ENCODE data around the gene SLC35B2. TPM values are rescaled to one million over a fixed set of nuclear protein-coding genes. Genes with fewer than 3 reads are reported as not detected.

Gene SLC35B2
- polyA plus RNA-seq, 3 donors = 17.4 to 54.0 (median 30.6) TPM

DNA sequence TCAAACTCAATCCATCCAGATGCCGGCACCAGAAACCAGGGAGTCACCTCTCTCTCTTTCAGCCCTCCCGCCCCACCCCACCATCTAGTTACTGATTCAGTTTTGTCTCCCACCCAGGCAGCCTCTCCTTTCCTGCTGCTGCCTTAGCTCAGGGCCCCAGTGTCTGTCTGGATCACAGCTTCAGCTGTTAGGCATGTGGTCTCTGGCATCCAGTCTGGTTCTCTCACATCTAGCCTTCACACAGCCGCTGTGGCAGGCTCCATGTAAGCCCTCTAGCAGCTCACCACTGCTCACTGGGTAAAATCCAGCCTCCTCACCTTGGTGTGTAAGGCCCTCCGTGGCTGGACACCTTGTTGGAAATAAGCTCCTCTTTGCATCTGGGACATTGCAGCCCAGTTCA is 34.5 kb upstream of the SLC35B2 start:
- no peak for TF ChIP-seq CTCF (IDR thresholded peaks at IDR 0.05)
- Histone ChIP-seq H2AFZ (ENCODE audit: insufficient read depth, low read depth, low read length, poor library complexity, severe bottlenecking) (no peak overlapping the region), H3K4me1 (ENCODE audit: control insufficient read depth in 1 of 2, insufficient read depth in 2 of 2, low read length in 2 of 2) (peaks cover 0 to 1% of the 10 kb centered on the region in 2 donors), H3K27me3 (ENCODE audit: control insufficient read depth in 2 of 2, insufficient read depth in 2 of 2, low read length in 2 of 2) (peaks cover 15 to 34% of the 10 kb centered on the region in 2 donors), H3K4me2 (replicated peaks; ENCODE audit: extremely low read depth, low read length, poor library complexity, severe bottlenecking) (no peak overlapping the region), H3K27ac (ENCODE audit: low read depth in 1 of 2, low read length in 2 of 2) (no peak overlapping the region), H3K9ac (ENCODE audit: insufficient read depth, low read length, poor library complexity, severe bottlenecking) (no peak overlapping the region), H4K20me1 (ENCODE audit: insufficient read depth, low read length) (no peaks in the 10 kb centered on the region), H3K79me2 (ENCODE audit: insufficient read depth, low read length) (no peaks in the 10 kb centered on the region), H3K36me3 (replicated peaks in 1 of 2; ENCODE audit: control insufficient read depth in 1 of 2, insufficient read depth in 2 of 2, low read length in 2 of 2) (no peaks in the 10 kb centered on the region), H3K4me3 (replicated peaks in 1 of 3; ENCODE audit: low read depth in 2 of 3, low read length in 3 of 3) (no peak overlapping the region), H3K9me3 (replicated peaks in 1 of 2; ENCODE audit: control insufficient read depth in 1 of 2, insufficient read depth in 1 of 2, low read length in 2 of 2) (peaks cover 0 to 5% of the 10 kb centered on the region in 2 donors)
- Mint-ChIP-seq H3K4me1 (peaks cover 4% of the 10 kb centered on the region), H3K27me3 (ENCODE audit: low read depth in 3 of 3) (peaks cover 49 to 76% (median 52%) of the 10 kb centered on the region in 3 donors), H3K27ac (no peak overlapping the region), H3K36me3 (peaks cover 0 to 2% of the 10 kb centered on the region in 2 donors), H3K4me3 (no peak overlapping the region), H3K9me3 (peaks cover 0 to 4% (median 0%) of the 10 kb centered on the region in 7 donors)
- DNase-seq = no peak
- 76% methylated on average over 3 of the region's 4 CpGs for WGBS (ENCODE audit: insufficient coverage)
- intact Hi-C loops (cut with micrococcal nuclease) = no loop called here

DNA sequence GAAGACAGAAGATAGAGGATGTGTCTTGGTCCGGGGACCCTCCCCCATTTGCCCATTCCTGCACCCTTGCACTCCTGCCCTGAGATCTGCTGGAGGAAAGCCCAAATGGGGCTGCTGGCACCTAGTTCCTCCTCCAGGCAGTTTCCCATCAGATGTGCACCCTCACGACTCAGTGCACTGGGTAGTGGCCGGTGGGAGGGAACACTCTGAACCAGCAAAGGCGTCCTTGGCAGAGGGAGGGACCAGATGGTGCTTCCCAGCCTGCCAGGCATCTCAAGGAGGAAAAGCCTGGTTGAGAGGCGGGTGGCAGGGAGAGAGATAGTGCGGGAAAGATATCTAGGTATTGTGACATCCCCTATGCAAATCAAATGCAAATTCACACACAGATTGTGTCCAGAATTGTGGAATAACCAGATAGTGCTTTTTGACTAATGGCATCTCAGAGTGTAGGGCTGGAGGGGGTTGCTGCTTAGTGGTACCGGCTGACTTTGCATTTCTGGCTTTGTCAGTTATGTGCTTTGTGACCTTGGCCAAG is 32.5 kb upstream of the SLC35B2 start:
- H3K4me2 ChIP-seq (replicated peaks; ENCODE audit: extremely low read depth, low read length, poor library complexity, severe bottlenecking) = no peak overlapping the region
- H3K79me2 ChIP-seq (ENCODE audit: insufficient read depth, low read length) = no peaks in the 10 kb centered on the region
- no peaks in the 10 kb centered on the region for H3K36me3 Mint-ChIP-seq
- no peak for TF ChIP-seq CTCF (IDR thresholded peaks at IDR 0.05)
- peaks cover 0 to 1% (median 0%) of the 10 kb centered on the region in 7 donors for H3K9me3 Mint-ChIP-seq
- H3K4me3 Mint-ChIP-seq = no peak overlapping the region
- DNase-seq = no peak
- no peaks in the 10 kb centered on the region for H3K36me3 ChIP-seq (replicated peaks in 1 of 2; ENCODE audit: control insufficient read depth in 1 of 2, insufficient read depth in 2 of 2, low read length in 2 of 2)
- H3K27me3 Mint-ChIP-seq (ENCODE audit: low read depth in 3 of 3) = peaks cover 32 to 61% (median 39%) of the 10 kb centered on the region in 3 donors
- H3K9ac ChIP-seq (ENCODE audit: insufficient read depth, low read length, poor library complexity, severe bottlenecking) = no peak overlapping the region
- H3K4me3 ChIP-seq (replicated peaks in 1 of 3; ENCODE audit: low read depth in 2 of 3, low read length in 3 of 3) = no peak overlapping the region
- no CpG with 5 or more reads among the region's 7 CpGs for WGBS (ENCODE audit: insufficient coverage)
- no peak overlapping the region for H3K27ac Mint-ChIP-seq
- H3K4me1 ChIP-seq (ENCODE audit: control insufficient read depth in 1 of 2, insufficient read depth in 2 of 2, low read length in 2 of 2) = no peaks in the 10 kb centered on the region
- no peak overlapping the region for H2AFZ ChIP-seq (ENCODE audit: insufficient read depth, low read depth, low read length, poor library complexity, severe bottlenecking)
- H3K9me3 ChIP-seq (replicated peaks in 1 of 2; ENCODE audit: control insufficient read depth in 1 of 2, insufficient read depth in 1 of 2, low read length in 2 of 2) = no peaks in the 10 kb centered on the region
- H3K27ac ChIP-seq (ENCODE audit: low read depth in 1 of 2, low read length in 2 of 2) = no peak overlapping the region
- H3K4me1 Mint-ChIP-seq = peaks cover 1% of the 10 kb centered on the region
- no peaks in the 10 kb centered on the region for H4K20me1 ChIP-seq (ENCODE audit: insufficient read depth, low read length)
- intact Hi-C loops (cut with micrococcal nuclease) = no loop called here
- peaks cover 0 to 13% of the 10 kb centered on the region in 2 donors for H3K27me3 ChIP-seq (ENCODE audit: control insufficient read depth in 2 of 2, insufficient read depth in 2 of 2, low read length in 2 of 2)

Data from CD14-positive monocyte (primary cell).